ENCODE data around the gene FRS3. TPM values are rescaled to one million over a fixed set of nuclear protein-coding genes. Genes with fewer than 3 reads are reported as not detected.

FRS3 gene
- total and polyA plus RNA-seq, 2 of the 13 experiments (the other 11 are each of a cell fraction or from before 2014, with no cell fraction given) = 3.0 to 7.4 TPM

DNA sequence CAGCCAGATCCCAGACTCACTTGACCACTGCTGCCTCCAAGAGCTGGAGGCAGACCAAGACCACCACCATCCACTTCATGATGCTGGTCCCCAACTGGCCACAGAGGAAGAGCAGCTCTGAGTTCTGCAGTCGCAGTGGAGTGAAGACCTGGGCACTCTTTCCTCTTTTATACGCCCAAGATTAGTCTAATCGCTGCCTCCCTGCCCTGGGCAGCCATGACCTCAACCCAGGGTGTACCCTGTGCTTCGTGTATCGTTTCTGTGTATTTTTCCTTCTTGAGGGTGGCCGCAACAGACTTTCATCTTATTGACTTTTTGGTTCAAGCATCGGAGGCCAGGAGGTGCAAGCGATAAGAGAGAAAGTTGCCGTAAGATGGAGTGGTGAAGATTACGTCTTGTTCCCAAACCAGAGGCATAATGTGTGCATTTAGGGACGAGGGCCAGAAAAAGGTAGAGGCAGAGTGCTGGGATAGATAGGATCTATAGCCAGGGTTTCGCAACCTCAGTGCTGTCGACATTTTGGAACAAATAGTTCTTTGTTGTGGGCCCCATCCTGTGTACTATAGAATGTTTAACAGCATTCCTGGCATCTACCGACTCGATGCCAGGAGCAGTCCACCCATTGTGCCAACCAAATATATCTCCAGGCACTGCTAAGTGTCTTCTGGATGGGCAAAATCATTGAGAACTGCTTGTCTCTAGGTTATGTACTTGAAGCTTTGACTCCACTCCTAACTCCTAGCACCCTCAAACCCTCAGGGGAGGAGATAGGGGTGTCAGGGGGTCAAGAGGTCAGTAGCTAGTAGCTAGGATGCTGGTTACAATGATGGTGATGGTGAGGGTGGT lies 32.2 kb downstream of the FRS3 start, which contains the start of gene PGC (continued):
- no peak for TF ChIP-seq PRPF4 (IDR thresholded peaks at IDR 0.05; ENCODE audit: low read depth, low read length, poor library complexity, severe bottlenecking)
- TF ChIP-seq, protein P1, sequence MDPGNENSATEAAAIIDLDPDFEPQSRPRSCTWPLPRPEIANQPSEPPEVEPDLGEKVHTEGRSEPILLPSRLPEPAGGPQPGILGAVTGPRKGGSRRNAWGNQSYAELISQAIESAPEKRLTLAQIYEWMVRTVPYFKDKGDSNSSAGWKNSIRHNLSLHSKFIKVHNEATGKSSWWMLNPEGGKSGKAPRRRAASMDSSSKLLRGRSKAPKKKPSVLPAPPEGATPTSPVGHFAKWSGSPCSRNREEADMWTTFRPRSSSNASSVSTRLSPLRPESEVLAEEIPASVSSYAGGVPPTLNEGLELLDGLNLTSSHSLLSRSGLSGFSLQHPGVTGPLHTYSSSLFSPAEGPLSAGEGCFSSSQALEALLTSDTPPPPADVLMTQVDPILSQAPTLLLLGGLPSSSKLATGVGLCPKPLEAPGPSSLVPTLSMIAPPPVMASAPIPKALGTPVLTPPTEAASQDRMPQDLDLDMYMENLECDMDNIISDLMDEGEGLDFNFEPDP (CRISPR knock-in tag; conservative IDR thresholded peaks at IDR 0.05) = no peak
- no peak for TF ChIP-seq ATM (IDR thresholded peaks at IDR 0.05; ENCODE audit: borderline replicate concordance)
- TF ChIP-seq, protein P2, sequence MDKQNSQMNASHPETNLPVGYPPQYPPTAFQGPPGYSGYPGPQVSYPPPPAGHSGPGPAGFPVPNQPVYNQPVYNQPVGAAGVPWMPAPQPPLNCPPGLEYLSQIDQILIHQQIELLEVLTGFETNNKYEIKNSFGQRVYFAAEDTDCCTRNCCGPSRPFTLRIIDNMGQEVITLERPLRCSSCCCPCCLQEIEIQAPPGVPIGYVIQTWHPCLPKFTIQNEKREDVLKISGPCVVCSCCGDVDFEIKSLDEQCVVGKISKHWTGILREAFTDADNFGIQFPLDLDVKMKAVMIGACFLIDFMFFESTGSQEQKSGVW (CRISPR knock-in tag; IDR thresholded peaks at IDR 0.05; ENCODE audit: borderline replicate concordance) = no peak
- TF ChIP-seq PRMT3 (CRISPR knock-in tag; IDR thresholded peaks at IDR 0.05; ENCODE audit: borderline replicate concordance, low read depth) = no peak
- 0 out of 2 replicates have a peak, but pooled peaks have one; percentile 26 for TF ChIP-seq ZMYM3 (CRISPR knock-in tag; IDR thresholded peaks at IDR 0.05)
- TF ChIP-seq ZBTB7A (CRISPR knock-in tag; IDR thresholded peaks at IDR 0.05) = no peak
- TF ChIP-seq ZNF296 (CRISPR knock-in tag; conservative IDR thresholded peaks at IDR 0.05) = no peak
- TF ChIP-seq ZNF329 (CRISPR knock-in tag; IDR thresholded peaks at IDR 0.05; ENCODE audit: low read depth) = no peak
- TF ChIP-seq RCOR2 (CRISPR knock-in tag; IDR thresholded peaks at IDR 0.05) = peak; percentile 87; the same call in 1 of the 2 replicates
- TF ChIP-seq, protein P3, sequence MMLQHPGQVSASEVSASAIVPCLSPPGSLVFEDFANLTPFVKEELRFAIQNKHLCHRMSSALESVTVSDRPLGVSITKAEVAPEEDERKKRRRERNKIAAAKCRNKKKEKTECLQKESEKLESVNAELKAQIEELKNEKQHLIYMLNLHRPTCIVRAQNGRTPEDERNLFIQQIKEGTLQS (CRISPR knock-in tag; IDR thresholded peaks at IDR 0.05) = no peak; the same call in 1 of the 2 replicates
- TF ChIP-seq NBN (conservative IDR thresholded peaks at IDR 0.05) = no peak
- TF ChIP-seq KLF12 (CRISPR knock-in tag; IDR thresholded peaks at IDR 0.05; ENCODE audit: borderline replicate concordance) = no peak
- no peak for TF ChIP-seq SCMH1 (CRISPR knock-in tag; IDR thresholded peaks at IDR 0.05; ENCODE audit: borderline replicate concordance)
- TF ChIP-seq ZNF20 (CRISPR knock-in tag; IDR thresholded peaks at IDR 0.05) = no peak
- TF ChIP-seq ZNF543 (CRISPR knock-in tag; IDR thresholded peaks at IDR 0.05) = peak; percentile 91
- TF ChIP-seq, protein P4, sequence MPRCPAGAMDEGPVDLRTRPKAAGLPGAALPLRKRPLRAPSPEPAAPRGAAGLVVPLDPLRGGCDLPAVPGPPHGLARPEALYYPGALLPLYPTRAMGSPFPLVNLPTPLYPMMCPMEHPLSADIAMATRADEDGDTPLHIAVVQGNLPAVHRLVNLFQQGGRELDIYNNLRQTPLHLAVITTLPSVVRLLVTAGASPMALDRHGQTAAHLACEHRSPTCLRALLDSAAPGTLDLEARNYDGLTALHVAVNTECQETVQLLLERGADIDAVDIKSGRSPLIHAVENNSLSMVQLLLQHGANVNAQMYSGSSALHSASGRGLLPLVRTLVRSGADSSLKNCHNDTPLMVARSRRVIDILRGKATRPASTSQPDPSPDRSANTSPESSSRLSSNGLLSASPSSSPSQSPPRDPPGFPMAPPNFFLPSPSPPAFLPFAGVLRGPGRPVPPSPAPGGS (CRISPR knock-in tag; IDR thresholded peaks at IDR 0.05) = peak; percentile 87
- TF ChIP-seq, protein P5, sequence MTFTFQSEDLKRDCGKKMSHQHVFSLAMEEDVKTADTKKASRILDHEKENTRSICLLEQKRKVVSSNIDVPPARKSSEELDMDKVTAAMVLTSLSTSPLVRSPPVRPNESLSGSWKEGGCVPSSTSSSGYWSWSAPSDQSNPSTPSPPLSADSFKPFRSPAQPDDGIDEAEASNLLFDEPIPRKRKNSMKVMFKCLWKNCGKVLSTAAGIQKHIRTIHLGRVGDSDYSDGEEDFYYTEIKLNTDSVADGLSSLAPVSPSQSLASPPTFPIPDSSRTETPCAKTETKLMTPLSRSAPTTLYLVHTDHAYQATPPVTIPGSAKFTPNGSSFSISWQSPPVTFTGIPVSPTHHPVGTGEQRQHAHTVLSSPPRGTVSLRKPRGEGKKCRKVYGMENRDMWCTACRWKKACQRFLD (CRISPR knock-in tag; IDR thresholded peaks at IDR 0.05; ENCODE audit: borderline replicate concordance) = no peak
- no peak for TF ChIP-seq PAX8 (CRISPR knock-in tag; IDR thresholded peaks at IDR 0.05; ENCODE audit: borderline replicate concordance)
- TF ChIP-seq ZNF563 (CRISPR knock-in tag; IDR thresholded peaks at IDR 0.05) = no peak
- TF ChIP-seq ZFYVE20 (CRISPR knock-in tag; IDR thresholded peaks at IDR 0.05; ENCODE audit: borderline replicate concordance, low read depth) = no peak
- no peak for TF ChIP-seq KMT2B (CRISPR knock-in tag; IDR thresholded peaks at IDR 0.05)
- TF ChIP-seq ELF1 (CRISPR knock-in tag; IDR thresholded peaks at IDR 0.05) = no peak
- TF ChIP-seq RFX1 (IDR thresholded peaks at IDR 0.05) = no peak
- TF ChIP-seq SMARCE1 (IDR thresholded peaks at IDR 0.05; ENCODE audit: borderline replicate concordance) = no peak
- no peak for TF ChIP-seq TSC22D2 (CRISPR knock-in tag; IDR thresholded peaks at IDR 0.05; ENCODE audit: borderline replicate concordance)
